Activated naive CD8-positive, alpha-beta T cell treated with anti-CD3 and anti-CD28 coated beads for 36 hours (primary cell): ENCODE measurements around the gene MAP1B. TPM values are rescaled to one million over a fixed set of nuclear protein-coding genes. Genes with fewer than 3 reads are reported as not detected.

Source experiments
- DNase-seq: peaks from one replicate; pipeline ENCODE4 v3.0.0; 2021
- H3K27ac Mint-ChIP-seq: one replicate; pipeline ENCODE4 v1.8.0; 2022; ENCODE audit warnings: mild to moderate bottlenecking, moderate library complexity, mixed read lengths
- H3K27me3 Mint-ChIP-seq: one replicate; pipeline ENCODE4 v1.8.0; 2022; ENCODE audit warnings: mild to moderate bottlenecking, mixed read lengths
- H3K36me3 Mint-ChIP-seq: one replicate; pipeline ENCODE4 v1.8.0; 2021; ENCODE audit warnings: mild to moderate bottlenecking, mixed read lengths
- H3K4me1 Mint-ChIP-seq: one replicate; pipeline ENCODE4 v1.8.0; 2021; ENCODE audit warnings: mixed read lengths
- H3K4me3 Mint-ChIP-seq: one replicate; pipeline ENCODE4 v1.8.0; 2022; ENCODE audit warnings: mild to moderate bottlenecking, moderate library complexity, mixed read lengths
- H3K9me3 Mint-ChIP-seq: one replicate; pipeline ENCODE4 v1.8.0; 2022; ENCODE audit warnings: mixed read lengths
- total RNA-seq, 2 experiments: library from RNA; stranded (reverse); gene quantifications; one replicate each; pipeline ENCODE4 v1.2.3, GENCODE V29; 2021

The MAP1B gene
- total RNA-seq, 2 experiments from 2014 or later = 0.10 to 0.27 TPM

- Mint-ChIP-seq H3K27ac (no peak overlapping the region), H3K4me1 (peaks cover 23% of the 10 kb centered on the region), H3K36me3 (no peaks in the 10 kb centered on the region), H3K9me3 (no peaks in the 10 kb centered on the region), H3K27me3 (peaks cover 68% of the 10 kb centered on the region), H3K4me3 (no peak overlapping the region)
- DNase-seq = no peak
Measured at GRCh38 chr5:72137826-72138409, 30.6 kb downstream of the MAP1B start.

- H3K4me1 Mint-ChIP-seq = peaks cover 21% of the 10 kb centered on the region
- DNase-seq = peak; percentile 6
- peaks cover 63% of the 10 kb centered on the region for H3K27me3 Mint-ChIP-seq
- no peak overlapping the region for H3K27ac Mint-ChIP-seq
- no peaks in the 10 kb centered on the region for H3K36me3 Mint-ChIP-seq
- no peaks in the 10 kb centered on the region for H3K9me3 Mint-ChIP-seq
- no peak overlapping the region for H3K4me3 Mint-ChIP-seq
Measured at GRCh38 chr5:72138943-72139521, 31.8 kb downstream of the MAP1B start.

- H3K4me1 Mint-ChIP-seq = peaks cover 21% of the 10 kb centered on the region
- DNase-seq = no peak
- H3K36me3 Mint-ChIP-seq = no peaks in the 10 kb centered on the region
- H3K9me3 Mint-ChIP-seq = no peaks in the 10 kb centered on the region
- H3K27me3 Mint-ChIP-seq = peaks cover 51% of the 10 kb centered on the region
- H3K4me3 Mint-ChIP-seq = no peak overlapping the region
- H3K27ac Mint-ChIP-seq = no peak overlapping the region
Measured at GRCh38 chr5:72140711-72141110, 33.4 kb downstream of the MAP1B start.

- no peak overlapping the region for H3K4me3 Mint-ChIP-seq
- H3K36me3 Mint-ChIP-seq = no peaks in the 10 kb centered on the region
- no peaks in the 10 kb centered on the region for H3K9me3 Mint-ChIP-seq
- peaks cover 21% of the 10 kb centered on the region for H3K4me1 Mint-ChIP-seq
- peaks cover 45% of the 10 kb centered on the region for H3K27me3 Mint-ChIP-seq
- no peak for DNase-seq
- H3K27ac Mint-ChIP-seq = no peak overlapping the region
Measured at GRCh38 chr5:72141440-72142355, 34.4 kb downstream of the MAP1B start.

GRCh38 chr5:72144762-72145161, 37.5 kb downstream of the MAP1B start:
- H3K4me1 Mint-ChIP-seq = no peaks in the 10 kb centered on the region
- H3K36me3 Mint-ChIP-seq = no peaks in the 10 kb centered on the region
- H3K4me3 Mint-ChIP-seq = no peak overlapping the region
- H3K9me3 Mint-ChIP-seq = no peaks in the 10 kb centered on the region
- no peak overlapping the region for H3K27ac Mint-ChIP-seq
- H3K27me3 Mint-ChIP-seq = peaks cover 36% of the 10 kb centered on the region
- no peak for DNase-seq

- Mint-ChIP-seq H3K4me1 (no peaks in the 10 kb centered on the region), H3K36me3 (no peaks in the 10 kb centered on the region), H3K27ac (no peak overlapping the region), H3K9me3 (no peaks in the 10 kb centered on the region), H3K4me3 (no peak overlapping the region), H3K27me3 (peaks cover 34% of the 10 kb centered on the region)
- no peak for DNase-seq
Measured at GRCh38 chr5:72145348-72145747, 38.1 kb downstream of the MAP1B start.

- Mint-ChIP-seq H3K27me3 (peaks cover 27% of the 10 kb centered on the region), H3K4me3 (no peak overlapping the region), H3K27ac (no peak overlapping the region), H3K36me3 (no peaks in the 10 kb centered on the region), H3K4me1 (no peaks in the 10 kb centered on the region), H3K9me3 (no peaks in the 10 kb centered on the region)
- no peak for DNase-seq
Measured at GRCh38 chr5:72146056-72146455, 38.8 kb downstream of the MAP1B start.

- Mint-ChIP-seq H3K4me3 (no peak overlapping the region), H3K27me3 (peaks cover 17% of the 10 kb centered on the region), H3K9me3 (no peaks in the 10 kb centered on the region), H3K36me3 (no peaks in the 10 kb centered on the region), H3K27ac (no peak overlapping the region), H3K4me1 (peaks cover 2% of the 10 kb centered on the region)
- DNase-seq = no peak
Measured at GRCh38 chr5:72147569-72147968, 40.3 kb downstream of the MAP1B start.

- Mint-ChIP-seq H3K27me3 (peaks cover 9% of the 10 kb centered on the region), H3K27ac (no peak overlapping the region), H3K4me1 (peaks cover 2% of the 10 kb centered on the region), H3K36me3 (no peaks in the 10 kb centered on the region), H3K4me3 (no peak overlapping the region), H3K9me3 (no peaks in the 10 kb centered on the region)
- no peak for DNase-seq
Measured at GRCh38 chr5:72149742-72150141, 42.5 kb downstream of the MAP1B start.

GRCh38 chr5:72151169-72151568, 43.9 kb downstream of the MAP1B start:
- peaks cover 2% of the 10 kb centered on the region for H3K4me1 Mint-ChIP-seq
- no peaks in the 10 kb centered on the region for H3K9me3 Mint-ChIP-seq
- peaks cover 12% of the 10 kb centered on the region for H3K27me3 Mint-ChIP-seq
- no peak overlapping the region for H3K27ac Mint-ChIP-seq
- no peak for DNase-seq
- no peak overlapping the region for H3K4me3 Mint-ChIP-seq
- no peaks in the 10 kb centered on the region for H3K36me3 Mint-ChIP-seq

- Mint-ChIP-seq H3K4me3 (no peak overlapping the region), H3K9me3 (no peaks in the 10 kb centered on the region), H3K36me3 (no peaks in the 10 kb centered on the region), H3K27ac (no peak overlapping the region), H3K27me3 (peaks cover 13% of the 10 kb centered on the region), H3K4me1 (peaks cover 2% of the 10 kb centered on the region)
- no peak for DNase-seq
Measured at GRCh38 chr5:72151646-72152045, 44.4 kb downstream of the MAP1B start.

GRCh38 chr5:72152545-72152944, 45.3 kb downstream of the MAP1B start:
- H3K4me1 Mint-ChIP-seq = peaks cover 2% of the 10 kb centered on the region
- H3K4me3 Mint-ChIP-seq = no peak overlapping the region
- H3K9me3 Mint-ChIP-seq = no peaks in the 10 kb centered on the region
- H3K27me3 Mint-ChIP-seq = peaks cover 17% of the 10 kb centered on the region
- H3K27ac Mint-ChIP-seq = no peak overlapping the region
- no peak for DNase-seq
- H3K36me3 Mint-ChIP-seq = no peaks in the 10 kb centered on the region

- Mint-ChIP-seq H3K27ac (no peak overlapping the region), H3K4me3 (no peak overlapping the region), H3K27me3 (peaks cover 14% of the 10 kb centered on the region), H3K4me1 (peaks cover 2% of the 10 kb centered on the region), H3K36me3 (no peaks in the 10 kb centered on the region), H3K9me3 (no peaks in the 10 kb centered on the region)
- no peak for DNase-seq
Measured at GRCh38 chr5:72153551-72153950, 46.3 kb downstream of the MAP1B start.

- Mint-ChIP-seq H3K27me3 (peaks cover 12% of the 10 kb centered on the region), H3K4me1 (peaks cover 2% of the 10 kb centered on the region), H3K9me3 (no peaks in the 10 kb centered on the region), H3K36me3 (no peaks in the 10 kb centered on the region), H3K4me3 (no peak overlapping the region), H3K27ac (no peak overlapping the region)
- DNase-seq = no peak
Measured at GRCh38 chr5:72154076-72154756, 46.9 kb downstream of the MAP1B start.
